Sigmoid colon (tissue), 7 donors: ENCODE measurements around the gene CHRNB2. TPM values are rescaled to one million over a fixed set of nuclear protein-coding genes. Genes with fewer than 3 reads are reported as not detected.

Experiments
- DNase-seq: peaks from one replicate; pipeline ENCODE4 v3.0.0-alpha.2; 2019
- H3K27ac ChIP-seq, 4 donors: fragments of 200-600 bp; sonication (generic); one replicate each; pipeline ENCODE4 v1.5.1; 2016 to 2019; ENCODE audit warnings: mild to moderate bottlenecking in 1 of 4
- H3K27me3 ChIP-seq, 3 donors: fragments of 200-600 bp; sonication (generic); one replicate each; pipeline ENCODE4 v1.5.1; 2019; ENCODE audit warnings: mild to moderate bottlenecking in 1 of 3
- H3K36me3 ChIP-seq, 4 donors: fragments of 200-600 bp; sonication (generic); one replicate each; pipeline ENCODE4 v1.5.1; 2016 to 2019
- H3K4me1 ChIP-seq, 4 donors: fragments of 200-600 bp; sonication (generic); one replicate each; pipeline ENCODE4 v1.5.1; 2017 to 2019
- H3K4me3 ChIP-seq, 4 donors: fragments of 200-600 bp; sonication (generic); one replicate each; pipeline ENCODE4 v1.5.1; 2017 to 2019; ENCODE audit warnings: mild to moderate bottlenecking in 2 of 4, moderate library complexity in 1 of 4
- H3K9me3 ChIP-seq, 4 donors: fragments of 200-600 bp in 3 of 4; sonication (generic) in 3 of 4; one replicate each; pipeline versions ENCODE4 v1.5.1 to v1.6.1; 2013 to 2019
- EP300 ChIP-seq, 4 donors: sonication (generic); formaldehyde crosslinking; IDR thresholded peaks; one replicate each; pipeline ENCODE4 v1.6.1; 2017; ENCODE audit warnings: antibody characterized with exemption in 4 of 4
- POLR2A ChIP-seq, 2 donors: fragments of 450-650 bp; IDR thresholded peaks; one replicate each; pipeline ENCODE4 v1.6.1; 2016; ENCODE audit warnings: antibody characterized with exemption in 2 of 2, mild to moderate bottlenecking in 2 of 2, moderate library complexity in 2 of 2
- POLR2AphosphoS5 ChIP-seq, 4 donors: sonication (generic); formaldehyde crosslinking; IDR thresholded peaks; one replicate each; pipeline ENCODE4 v1.6.1; 2017; ENCODE audit warnings: antibody characterized with exemption in 4 of 4
- WGBS, 2 donors: extraction: QIAGEN DNeasy Blood & Tissue Kit; methylation state at CpG; one replicate each; pipeline ENCODE4 v1.1.7; 2013; 5-methylcytosine and 5-hydroxymethylcytosine counted together
- intact Hi-C: fragments of 100-400 bp; cut with DNase I; formaldehyde crosslinking; loops from one replicate; pipeline ENCODE4 v1.15.1; 2023
- polyA plus RNA-seq, 3 donors: library from polyadenylated mRNA; stranded (reverse); fragments of 200-250 nt; gene quantifications; one replicate each; pipeline ENCODE4 v1.2.3, GENCODE V29; 2013
- total RNA-seq, 4 donors: library from RNA; depleted of rRNA; stranded (reverse); fragments of >200 nt; gene quantifications; one replicate each; pipeline ENCODE4 v1.1.0, GENCODE V29; 2016
- TF ChIP-seq, protein P1 (sequence below), 4 experiments: fragments of 450-650 bp in 3 of 4; fragments of 200-600 bp in 1 of 4; IDR thresholded peaks; one replicate each; pipeline ENCODE4 v1.5.1; 2016 to 2019; ENCODE audit warnings: antibody characterized with exemption in 4 of 4, mild to moderate bottlenecking in 3 of 4, moderate library complexity in 2 of 4
- donor health status: healthy with polysubstance abuse.
- donor health status: Bipolar disorder and iron deficiency.
- donor health status: healthy.

CHRNB2 gene
- total and polyA plus RNA-seq, 7 donors, result under 0.01 to 1.7 (median 0.95) TPM; not detected in 2

GRCh38 chr1:154557248-154557938 lies 10.2 kb upstream of the CHRNB2 start:
- intact Hi-C loops, result loop anchor here (5.0 to 10.0 kb wide), 3 partner anchors 150 to 497 kb away; partner anchors contain the start of genes ADAM15, ATP8B2 and IL6R
- TF ChIP-seq POLR2A (IDR thresholded peaks at IDR 0.05) (no peak), EP300 (IDR thresholded peaks at IDR 0.05) (no peak), POLR2AphosphoS5 (IDR thresholded peaks at IDR 0.05) (no peak)
- TF ChIP-seq, protein P1, sequence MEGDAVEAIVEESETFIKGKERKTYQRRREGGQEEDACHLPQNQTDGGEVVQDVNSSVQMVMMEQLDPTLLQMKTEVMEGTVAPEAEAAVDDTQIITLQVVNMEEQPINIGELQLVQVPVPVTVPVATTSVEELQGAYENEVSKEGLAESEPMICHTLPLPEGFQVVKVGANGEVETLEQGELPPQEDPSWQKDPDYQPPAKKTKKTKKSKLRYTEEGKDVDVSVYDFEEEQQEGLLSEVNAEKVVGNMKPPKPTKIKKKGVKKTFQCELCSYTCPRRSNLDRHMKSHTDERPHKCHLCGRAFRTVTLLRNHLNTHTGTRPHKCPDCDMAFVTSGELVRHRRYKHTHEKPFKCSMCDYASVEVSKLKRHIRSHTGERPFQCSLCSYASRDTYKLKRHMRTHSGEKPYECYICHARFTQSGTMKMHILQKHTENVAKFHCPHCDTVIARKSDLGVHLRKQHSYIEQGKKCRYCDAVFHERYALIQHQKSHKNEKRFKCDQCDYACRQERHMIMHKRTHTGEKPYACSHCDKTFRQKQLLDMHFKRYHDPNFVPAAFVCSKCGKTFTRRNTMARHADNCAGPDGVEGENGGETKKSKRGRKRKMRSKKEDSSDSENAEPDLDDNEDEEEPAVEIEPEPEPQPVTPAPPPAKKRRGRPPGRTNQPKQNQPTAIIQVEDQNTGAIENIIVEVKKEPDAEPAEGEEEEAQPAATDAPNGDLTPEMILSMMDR (IDR thresholded peaks at IDR 0.05), result no peak
- no peaks in the 10 kb centered on the region for H3K9me3 ChIP-seq
- DNase-seq, result no peak
- H3K27ac ChIP-seq, result peak overlapping the region; percentile 94 to 96 (median 94)
- peak overlapping the region; percentile 79 to 95 (median 88) for H3K4me3 ChIP-seq
- H3K4me1 ChIP-seq, result peaks cover 0 to 53% (median 47%) of the 10 kb centered on the region in 4 donors
- H3K36me3 ChIP-seq, result peaks cover 5 to 37% (median 29%) of the 10 kb centered on the region in 4 donors
- H3K27me3 ChIP-seq, result no peaks in the 10 kb centered on the region
- WGBS, 2 donors, result 5 to 19% methylated on average over 7 of the region's 7 CpGs

- Histone ChIP-seq H3K27ac (peak within 1 kb of the TSS; percentile 94 to 96 (median 94)), H3K9me3 (no peaks in the 10 kb centered on the region), H3K36me3 (peaks cover 0 to 29% (median 24%) of the 10 kb centered on the region in 4 donors), H3K4me1 (peaks cover 0 to 46% (median 41%) of the 10 kb centered on the region in 4 donors), H3K4me3 (peak within 1 kb of the TSS; percentile 79 to 95 (median 88)), H3K27me3 (no peaks in the 10 kb centered on the region)
- WGBS, 2 donors, result 0 to 1% methylated on average over 69 of the region's 69 CpGs
- peak; percentile 81 for DNase-seq
- intact Hi-C loops, result loop anchor here (2.0 to 10.0 kb wide), 9 partner anchors 51 to 497 kb away; partner anchors contain the start of genes ADAM15, ADAR, ATP8B2 and IL6R
- TF ChIP-seq, protein P1 (IDR thresholded peaks at IDR 0.05), result no peak
- TF ChIP-seq EP300 (IDR thresholded peaks at IDR 0.05), result no peak
- no peak for TF ChIP-seq POLR2AphosphoS5 (IDR thresholded peaks at IDR 0.05)
- no peak for TF ChIP-seq POLR2A (IDR thresholded peaks at IDR 0.05)
Observed at GRCh38 chr1:154557939-154558719, 9.4 kb upstream of the CHRNB2 start, which contains the start of gene UBE2Q1. Gene UBE2Q1 (minus strand): TSS chr1:154558662. CDS start chr1:154558553, 109 bp downstream.

- Histone ChIP-seq H3K27me3 (no peaks in the 10 kb centered on the region), H3K27ac (peak overlapping the region; percentile 94 to 96 (median 94)), H3K4me1 (peaks cover 0 to 39% (median 34%) of the 10 kb centered on the region in 4 donors), H3K4me3 (peak overlapping the region; percentile 52 to 95 (median 86)), H3K9me3 (no peaks in the 10 kb centered on the region), H3K36me3 (peaks cover 0 to 22% (median 20%) of the 10 kb centered on the region in 4 donors)
- 0 to 1% methylated on average over 57 of the region's 57 CpGs for WGBS, 2 donors
- TF ChIP-seq, protein P1 (IDR thresholded peaks at IDR 0.05), result no peak
- peak in 1 of 2 donors; percentile 22 for TF ChIP-seq POLR2A (IDR thresholded peaks at IDR 0.05)
- TF ChIP-seq POLR2AphosphoS5 (IDR thresholded peaks at IDR 0.05), result peak; percentile 75 to 94 (median 78)
- TF ChIP-seq EP300 (IDR thresholded peaks at IDR 0.05), result peak in 3 of 4 donors; percentile 41 to 97 (median 61)
- peak; percentile 100 for DNase-seq
- intact Hi-C loops, result loop anchor here (2.0 to 10.0 kb wide), 9 partner anchors 50 to 496 kb away; partner anchors contain the start of genes ADAM15, ADAR, ATP8B2 and IL6R
Observed at GRCh38 chr1:154558720-154559465, 8.7 kb upstream of the CHRNB2 start.

DNA sequence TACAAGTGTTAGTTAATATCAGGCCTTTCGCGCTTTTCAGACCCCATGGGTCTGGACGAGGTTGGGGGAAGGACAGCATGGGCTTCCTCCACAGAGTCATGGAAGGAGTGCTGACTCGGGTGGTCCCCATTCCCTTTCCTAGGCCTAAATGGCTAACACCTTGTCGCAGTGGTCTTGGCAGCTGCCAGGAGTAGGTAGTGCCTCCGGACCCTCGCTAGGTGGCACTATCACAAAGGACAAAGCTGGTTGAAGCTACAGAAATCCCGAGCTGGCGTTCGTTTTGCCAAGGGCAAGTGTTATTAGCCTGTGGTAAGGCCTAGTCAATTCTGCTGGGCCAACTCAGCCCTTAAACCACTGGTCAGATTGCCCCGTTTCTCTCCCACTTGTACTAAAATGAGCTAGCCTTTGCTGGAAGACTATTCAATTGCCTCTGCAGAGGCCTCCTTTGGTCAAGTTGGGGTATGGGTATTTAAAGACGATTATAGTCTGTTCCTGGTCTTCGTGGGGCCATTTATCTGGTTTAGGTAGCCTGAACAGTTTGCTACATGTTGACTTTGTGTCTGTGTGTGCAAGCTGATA lies 8.0 kb upstream of the CHRNB2 start:
- peak overlapping the region; percentile 52 to 95 (median 86) for H3K4me3 ChIP-seq
- peaks cover 0 to 15% (median 13%) of the 10 kb centered on the region in 4 donors for H3K36me3 ChIP-seq
- peak; percentile 96 for DNase-seq
- peak in 2 of 4 donors; percentile 29 to 47 for TF ChIP-seq POLR2AphosphoS5 (IDR thresholded peaks at IDR 0.05)
- TF ChIP-seq, protein P1 (IDR thresholded peaks at IDR 0.05), result peak; percentile 85 to 98 (median 95)
- no peak for TF ChIP-seq POLR2A (IDR thresholded peaks at IDR 0.05)
- no peaks in the 10 kb centered on the region for H3K9me3 ChIP-seq
- H3K27me3 ChIP-seq, result no peaks in the 10 kb centered on the region
- peak overlapping the region; percentile 94 to 96 (median 94) for H3K27ac ChIP-seq
- 9 to 11% methylated on average over 13 of the region's 13 CpGs for WGBS, 2 donors
- H3K4me1 ChIP-seq, result peaks cover 0 to 34% (median 32%) of the 10 kb centered on the region in 4 donors
- intact Hi-C loops, result loop anchor here (2.0 to 10.0 kb wide), 9 partner anchors 49 to 495 kb away; partner anchors contain the start of genes ADAM15, ADAR, ATP8B2 and IL6R
